C4-2B (cell line): ENCODE results near the gene LRRC4C.

Experiments used
- CTCF ChIP-seq: fragments of 450-650 bp; conservative IDR thresholded peaks from 2 replicates; pipeline ENCODE4 v1.5.1; 2017; ENCODE audit warnings: mild to moderate bottlenecking
- ZFX ChIP-seq: fragments of 450-650 bp; IDR thresholded peaks from 2 replicates; pipeline ENCODE4 v1.6.1; 2017

GRCh38 chr11:40384991-40385390 is 1074.5 kb downstream of the LRRC4C start:
- TF ChIP-seq ZFX (no peak), CTCF (no peak)
